Measurements from ENCODE around the gene VSIR.

Gene VSIR

GRCh38 chr10:71731791-71732190 lies 41.5 kb downstream of the VSIR start:
- Histone ChIP-seq H3K18ac (ENCODE audit: low read depth in 1 of 2, low read length in 2 of 2) (no peak overlapping the region), H3K4me3 (ENCODE audit: insufficient read depth in 1 of 2, low read depth in 1 of 2, low read length in 2 of 2) (no peak overlapping the region), H3K9me3 (ENCODE audit: control insufficient read depth, low read length) (no peaks in the 10 kb centered on the region), H2BK5ac (ENCODE audit: low read depth, low read length, poor library complexity, severe bottlenecking) (no peak overlapping the region), H3K14ac (ENCODE audit: low read length in 2 of 2) (peak overlapping the region in 1 of 2 experiments; percentile 83), H3K4ac (ENCODE audit: low read depth in 1 of 2, low read length in 2 of 2) (no peak overlapping the region), H3K27ac (ENCODE audit: low read length, poor library complexity, severe bottlenecking) (no peak overlapping the region), H3K27me3 (ENCODE audit: control insufficient read depth in 1 of 2, insufficient read depth in 1 of 2, low read length in 2 of 2) (peaks cover 23 to 60% of the 10 kb centered on the region in 2 experiments), H4K91ac (ENCODE audit: low read length) (no peak overlapping the region), H3K4me2 (ENCODE audit: low read length, poor library complexity, severe bottlenecking) (no peak overlapping the region), H3K23ac (ENCODE audit: low read length in 2 of 2) (no peak overlapping the region), H2BK15ac (ENCODE audit: low read depth, poor library complexity, severe bottlenecking) (no peak overlapping the region), H2AFZ (ENCODE audit: low read depth, low read length) (no peak overlapping the region), H2BK120ac (ENCODE audit: low read depth, low read length) (no peak overlapping the region), H3K79me1 (replicated peaks; ENCODE audit: low read length, poor library complexity, severe bottlenecking) (no peaks in the 10 kb centered on the region), H3K4me1 (ENCODE audit: control insufficient read depth, insufficient read depth, low read depth, low read length) (no peaks in the 10 kb centered on the region), H3K36me3 (ENCODE audit: control insufficient read depth in 1 of 2, insufficient read depth in 2 of 2, low read depth in 1 of 2, low read length in 2 of 2) (no peaks in the 10 kb centered on the region), H3K9ac (ENCODE audit: low read length) (no peak overlapping the region), H2BK12ac (ENCODE audit: low read length in 2 of 2) (no peak overlapping the region), H4K8ac (ENCODE audit: low read length) (no peak overlapping the region), H2AK5ac (ENCODE audit: low read length, severe bottlenecking) (no peak overlapping the region)
- DNase-seq: no peak
- 93% methylated on average over 12 of the region's 12 CpGs for WGBS

- Histone ChIP-seq H3K23ac (ENCODE audit: low read length in 2 of 2) (no peak overlapping the region), H2AK5ac (ENCODE audit: low read length, severe bottlenecking) (no peak overlapping the region)
- 77% methylated on average over 9 of the region's 10 CpGs for WGBS
Observed at GRCh38 chr10:71729161-71729636, 44.1 kb downstream of the VSIR start.

GRCh38 chr10:71727738-71728737 lies 45.3 kb downstream of the VSIR start:
- Histone ChIP-seq H3K4ac (ENCODE audit: low read depth in 1 of 2, low read length in 2 of 2) (no peak overlapping the region), H3K27ac (ENCODE audit: low read length, poor library complexity, severe bottlenecking) (no peak overlapping the region), H3K23ac (ENCODE audit: low read length in 2 of 2) (no peak overlapping the region), H2BK120ac (ENCODE audit: low read depth, low read length) (no peak overlapping the region), H3K4me2 (ENCODE audit: low read length, poor library complexity, severe bottlenecking) (no peak overlapping the region), H2BK5ac (ENCODE audit: low read depth, low read length, poor library complexity, severe bottlenecking) (no peak overlapping the region), H3K4me3 (ENCODE audit: insufficient read depth in 1 of 2, low read depth in 1 of 2, low read length in 2 of 2) (no peak overlapping the region), H2AK5ac (ENCODE audit: low read length, severe bottlenecking) (no peak overlapping the region), H3K14ac (ENCODE audit: low read length in 2 of 2) (no peak overlapping the region), H3K9me3 (ENCODE audit: control insufficient read depth, low read length) (no peaks in the 10 kb centered on the region), H2BK12ac (ENCODE audit: low read length in 2 of 2) (no peak overlapping the region), H3K9ac (ENCODE audit: low read length) (peak overlapping the region; percentile 34), H3K4me1 (ENCODE audit: control insufficient read depth, insufficient read depth, low read depth, low read length) (no peaks in the 10 kb centered on the region), H4K91ac (ENCODE audit: low read length) (no peak overlapping the region), H2BK15ac (ENCODE audit: low read depth, poor library complexity, severe bottlenecking) (no peak overlapping the region), H3K27me3 (ENCODE audit: control insufficient read depth in 1 of 2, insufficient read depth in 1 of 2, low read length in 2 of 2) (peaks cover 15 to 54% of the 10 kb centered on the region in 2 experiments), H3K36me3 (ENCODE audit: control insufficient read depth in 1 of 2, insufficient read depth in 2 of 2, low read depth in 1 of 2, low read length in 2 of 2) (no peaks in the 10 kb centered on the region), H4K8ac (ENCODE audit: low read length) (no peak overlapping the region), H3K79me1 (replicated peaks; ENCODE audit: low read length, poor library complexity, severe bottlenecking) (no peaks in the 10 kb centered on the region), H2AFZ (ENCODE audit: low read depth, low read length) (no peak overlapping the region), H3K18ac (ENCODE audit: low read depth in 1 of 2, low read length in 2 of 2) (no peak overlapping the region)
- 53% methylated on average over 5 of the region's 8 CpGs for WGBS
- no peak for DNase-seq

More at GRCh38 chr10:71729161-71729636, 44.1 kb downstream of the VSIR start:
- H3K4me3 ChIP-seq (ENCODE audit: insufficient read depth in 1 of 2, low read depth in 1 of 2, low read length in 2 of 2): no peak overlapping the region
- H3K27ac ChIP-seq (ENCODE audit: low read length, poor library complexity, severe bottlenecking): no peak overlapping the region
- H3K36me3 ChIP-seq (ENCODE audit: control insufficient read depth in 1 of 2, insufficient read depth in 2 of 2, low read depth in 1 of 2, low read length in 2 of 2): no peaks in the 10 kb centered on the region
- no peak overlapping the region for H2AFZ ChIP-seq (ENCODE audit: low read depth, low read length)
- no peak overlapping the region for H3K4ac ChIP-seq (ENCODE audit: low read depth in 1 of 2, low read length in 2 of 2)
- no peaks in the 10 kb centered on the region for H3K79me1 ChIP-seq (replicated peaks; ENCODE audit: low read length, poor library complexity, severe bottlenecking)
- H3K4me2 ChIP-seq (ENCODE audit: low read length, poor library complexity, severe bottlenecking): no peak overlapping the region
- no peak overlapping the region for H4K91ac ChIP-seq (ENCODE audit: low read length)
- no peak overlapping the region for H2BK120ac ChIP-seq (ENCODE audit: low read depth, low read length)
- H3K4me1 ChIP-seq (ENCODE audit: control insufficient read depth, insufficient read depth, low read depth, low read length): no peaks in the 10 kb centered on the region
- H2BK5ac ChIP-seq (ENCODE audit: low read depth, low read length, poor library complexity, severe bottlenecking): no peak overlapping the region
- H2BK15ac ChIP-seq (ENCODE audit: low read depth, poor library complexity, severe bottlenecking): no peak overlapping the region
- no peaks in the 10 kb centered on the region for H3K9me3 ChIP-seq (ENCODE audit: control insufficient read depth, low read length)
- H3K9ac ChIP-seq (ENCODE audit: low read length): no peak overlapping the region
- no peak overlapping the region for H3K18ac ChIP-seq (ENCODE audit: low read depth in 1 of 2, low read length in 2 of 2)
- H2BK12ac ChIP-seq (ENCODE audit: low read length in 2 of 2): no peak overlapping the region
- no peak for DNase-seq
- H4K8ac ChIP-seq (ENCODE audit: low read length): no peak overlapping the region
- H3K27me3 ChIP-seq (ENCODE audit: control insufficient read depth in 1 of 2, insufficient read depth in 1 of 2, low read length in 2 of 2): peaks cover 23 to 53% of the 10 kb centered on the region in 2 experiments
- H3K14ac ChIP-seq (ENCODE audit: low read length in 2 of 2): no peak overlapping the region

- H3K23ac ChIP-seq (ENCODE audit: low read length in 2 of 2): no peak overlapping the region
- H3K9ac ChIP-seq (ENCODE audit: low read length): peak overlapping the region; percentile 34
- no peak overlapping the region for H2AK5ac ChIP-seq (ENCODE audit: low read length, severe bottlenecking)
- no peaks in the 10 kb centered on the region for H3K9me3 ChIP-seq (ENCODE audit: control insufficient read depth, low read length)
- H4K91ac ChIP-seq (ENCODE audit: low read length): no peak overlapping the region
- WGBS: 89% methylated on average over 12 of the region's 12 CpGs
- no peak for DNase-seq
- H3K27ac ChIP-seq (ENCODE audit: low read length, poor library complexity, severe bottlenecking): no peak overlapping the region
- peaks cover 7 to 56% of the 10 kb centered on the region in 2 experiments for H3K27me3 ChIP-seq (ENCODE audit: control insufficient read depth in 1 of 2, insufficient read depth in 1 of 2, low read length in 2 of 2)
- no peaks in the 10 kb centered on the region for H3K36me3 ChIP-seq (ENCODE audit: control insufficient read depth in 1 of 2, insufficient read depth in 2 of 2, low read depth in 1 of 2, low read length in 2 of 2)
- H3K4me1 ChIP-seq (ENCODE audit: control insufficient read depth, insufficient read depth, low read depth, low read length): no peaks in the 10 kb centered on the region
- H2AFZ ChIP-seq (ENCODE audit: low read depth, low read length): no peak overlapping the region
- no peak overlapping the region for H3K4ac ChIP-seq (ENCODE audit: low read depth in 1 of 2, low read length in 2 of 2)
- H3K18ac ChIP-seq (ENCODE audit: low read depth in 1 of 2, low read length in 2 of 2): no peak overlapping the region
- no peak overlapping the region for H2BK12ac ChIP-seq (ENCODE audit: low read length in 2 of 2)
- no peak overlapping the region for H4K8ac ChIP-seq (ENCODE audit: low read length)
- no peak overlapping the region for H2BK15ac ChIP-seq (ENCODE audit: low read depth, poor library complexity, severe bottlenecking)
- no peak overlapping the region for H2BK5ac ChIP-seq (ENCODE audit: low read depth, low read length, poor library complexity, severe bottlenecking)
- H3K4me3 ChIP-seq (ENCODE audit: insufficient read depth in 1 of 2, low read depth in 1 of 2, low read length in 2 of 2): no peak overlapping the region
- H2BK120ac ChIP-seq (ENCODE audit: low read depth, low read length): no peak overlapping the region
- no peaks in the 10 kb centered on the region for H3K79me1 ChIP-seq (replicated peaks; ENCODE audit: low read length, poor library complexity, severe bottlenecking)
- H3K14ac ChIP-seq (ENCODE audit: low read length in 2 of 2): no peak overlapping the region
- H3K4me2 ChIP-seq (ENCODE audit: low read length, poor library complexity, severe bottlenecking): no peak overlapping the region
Observed at GRCh38 chr10:71727105-71727737, 46.1 kb downstream of the VSIR start.

Measured in mesenchymal stem cell (in vitro differentiated cells and primary cell).